Measurements from ENCODE around the gene ASS1. TPM values are rescaled to one million over a fixed set of nuclear protein-coding genes. Genes with fewer than 3 reads are reported as not detected.

Gene ASS1
- total RNA-seq, 1 experiment from 2014 or later: not detected

DNA sequence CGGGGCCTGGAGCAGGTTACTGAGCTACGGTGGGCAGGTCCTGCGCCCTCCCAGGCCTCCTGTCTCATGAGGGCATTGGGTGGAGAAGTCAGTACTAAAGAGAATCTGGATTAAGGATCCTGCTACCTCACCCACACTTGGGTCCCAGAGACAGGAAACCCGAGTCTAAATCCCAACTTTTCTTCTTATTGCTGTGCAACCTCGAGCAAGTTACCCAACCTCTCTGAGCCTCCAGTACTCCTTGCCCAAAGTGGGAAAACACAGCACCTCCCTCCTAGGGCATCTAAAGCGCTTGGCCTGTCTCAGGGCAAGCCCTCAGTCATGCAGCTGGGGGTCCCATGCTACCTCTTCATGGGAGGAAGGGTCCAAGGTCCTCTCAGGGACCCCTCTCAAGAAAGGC is 28.2 kb downstream of the ASS1 start:
- no peak for DNase-seq (ENCODE audit: low spot score)

DNA sequence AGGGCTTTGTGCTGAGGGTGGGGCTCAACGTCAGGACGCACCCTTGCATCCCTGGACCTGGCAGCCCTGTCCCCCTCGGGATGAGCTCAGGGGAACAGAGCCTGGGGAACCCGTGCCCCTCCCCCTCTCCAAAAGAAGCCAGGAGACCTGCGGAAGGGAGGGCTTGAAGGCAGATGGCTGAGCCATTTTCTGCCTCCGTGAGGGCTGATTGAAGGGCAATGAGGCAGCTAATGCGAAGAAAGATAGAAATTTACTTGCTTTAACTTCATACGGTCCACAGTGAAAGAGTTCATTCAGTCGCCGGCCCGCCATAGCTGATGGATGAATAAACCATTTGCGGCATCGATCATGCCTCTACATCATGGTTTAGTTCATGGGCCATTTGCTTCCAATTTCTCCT is 28.8 kb downstream of the ASS1 start:
- no peak for DNase-seq (ENCODE audit: low spot score)

DNA sequence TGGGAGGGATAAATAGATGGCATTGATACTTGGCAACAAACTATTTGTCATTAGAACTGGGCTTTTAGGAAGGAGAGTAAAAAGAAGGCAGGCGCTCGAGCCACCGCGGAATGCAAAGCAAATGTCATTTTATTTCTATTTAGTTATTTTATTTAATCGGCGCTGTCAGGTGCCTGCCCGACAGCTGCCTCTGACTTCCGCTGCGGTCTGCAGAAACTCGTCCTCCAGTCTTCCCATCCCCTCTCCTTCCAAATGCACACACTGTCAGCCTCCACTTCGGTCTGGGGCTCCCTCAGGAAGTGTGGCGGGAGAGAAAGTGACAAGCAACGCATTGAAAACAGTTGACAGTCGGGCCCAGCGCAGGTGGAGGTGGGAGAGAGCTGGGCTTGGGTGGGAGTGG is 29.3 kb downstream of the ASS1 start:
- DNase-seq (ENCODE audit: low spot score): no peak

DNA sequence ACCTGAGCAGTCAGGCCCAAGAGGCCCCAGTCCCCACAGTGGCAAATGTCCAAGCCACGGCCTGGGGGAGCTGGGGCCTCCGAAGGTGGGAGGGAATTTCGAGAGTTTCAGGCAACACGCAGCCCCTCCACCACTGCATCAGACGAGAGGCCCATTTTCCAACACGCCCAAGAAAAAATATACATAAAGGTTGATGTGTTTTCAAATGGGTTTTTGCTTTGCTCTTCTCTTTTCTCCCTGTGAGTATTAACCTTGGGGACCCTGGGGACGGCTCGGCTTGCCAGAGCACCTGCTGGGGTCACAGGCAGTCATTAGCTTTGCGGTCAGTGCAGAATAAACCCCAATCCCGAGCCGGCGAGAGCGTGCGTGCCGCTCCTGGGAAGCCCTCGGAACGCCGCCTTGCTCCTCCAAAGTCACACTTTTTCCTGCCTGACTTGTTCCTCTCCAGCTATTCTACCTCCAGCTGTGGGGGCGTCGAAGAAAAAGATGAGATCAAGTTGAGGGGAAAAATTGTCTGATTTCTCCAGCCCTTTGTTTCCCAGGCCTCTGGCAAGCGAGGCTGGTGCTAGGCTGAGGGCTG is 31.5 kb downstream of the ASS1 start:
- no peak for DNase-seq (ENCODE audit: low spot score)

DNA sequence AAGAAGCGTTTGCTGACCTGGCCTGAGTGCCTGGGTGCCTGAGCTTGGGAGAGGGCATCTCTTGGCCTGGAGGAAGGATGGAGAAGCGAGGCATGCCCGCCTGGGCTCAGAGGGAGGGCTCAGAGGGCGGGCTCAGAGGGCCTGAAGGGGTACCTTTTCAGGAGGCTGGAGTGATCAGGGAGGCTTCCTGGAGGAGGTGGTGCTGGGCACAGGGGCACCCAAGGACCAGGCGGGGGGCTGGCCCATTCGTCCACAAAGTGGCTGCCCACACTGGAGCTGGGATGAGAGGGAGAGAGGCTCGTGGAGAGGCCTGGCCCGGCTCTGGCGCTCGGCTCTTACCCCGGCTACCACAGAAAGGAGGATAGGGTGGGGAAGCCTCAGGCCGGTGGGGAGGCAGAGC is 32.8 kb downstream of the ASS1 start:
- no peak for DNase-seq (ENCODE audit: low spot score)

DNA sequence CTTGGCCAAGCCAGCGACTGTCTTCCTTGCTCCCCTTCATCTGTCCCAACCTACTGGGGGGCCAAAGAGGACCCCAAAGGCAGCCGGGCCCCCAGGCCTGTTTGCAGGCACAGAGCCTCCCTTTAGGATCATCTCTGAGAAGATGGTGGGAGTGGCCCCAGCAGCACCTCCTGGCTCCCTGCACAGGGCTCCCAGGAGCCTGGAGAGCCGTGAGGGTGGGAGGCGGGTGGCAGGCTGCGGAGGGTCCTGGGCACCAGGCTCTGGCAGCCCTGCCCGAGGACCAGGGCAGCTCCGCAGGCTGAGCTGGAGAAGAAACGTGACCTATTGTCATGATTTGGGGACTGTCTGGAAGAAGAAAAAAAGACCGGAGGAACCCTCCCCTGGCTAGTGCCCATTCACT is 33.4 kb downstream of the ASS1 start:
- DNase-seq (ENCODE audit: low spot score): no peak

DNA sequence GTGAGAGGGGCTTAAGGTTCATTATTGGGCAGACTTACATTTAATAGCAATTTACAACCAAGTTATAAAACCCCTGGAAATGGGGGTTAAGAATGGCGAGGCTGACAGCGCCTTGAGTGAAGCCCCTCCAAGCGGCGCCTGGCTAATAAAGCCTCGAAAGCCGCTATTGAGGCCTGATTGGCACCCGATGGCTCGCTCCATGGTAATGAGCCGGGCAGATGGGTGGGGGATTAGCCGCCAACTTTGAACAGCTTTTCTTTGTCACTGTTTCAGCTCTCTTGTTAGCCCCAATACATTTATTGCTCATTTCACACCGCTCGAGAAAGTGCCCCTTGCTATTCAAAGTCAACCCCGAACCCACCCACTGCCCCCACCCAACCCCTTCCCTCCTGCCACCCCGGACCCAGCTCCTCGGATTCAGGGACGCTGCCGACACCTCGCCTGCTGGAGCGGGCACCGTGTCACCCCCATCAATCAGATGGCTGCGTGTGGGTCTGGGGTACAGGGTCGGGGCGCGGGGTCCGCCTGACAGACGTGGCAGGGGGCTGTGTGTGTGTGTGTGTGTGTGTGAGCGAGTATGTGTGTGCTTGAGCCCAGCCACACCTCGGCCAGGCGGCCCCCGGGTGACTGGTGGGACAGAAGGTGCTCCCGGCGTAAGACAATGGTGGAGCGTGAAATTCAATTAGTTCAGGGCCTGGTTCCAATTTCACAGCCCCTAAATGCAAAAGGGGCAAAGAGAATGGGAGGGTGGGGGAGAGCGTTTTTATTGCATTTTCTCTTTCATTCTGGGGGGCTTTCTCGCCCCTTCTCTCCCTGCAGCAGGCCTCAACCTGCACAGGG is 34.2 kb downstream of the ASS1 start:
- DNase-seq (ENCODE audit: low spot score): no peak

DNA sequence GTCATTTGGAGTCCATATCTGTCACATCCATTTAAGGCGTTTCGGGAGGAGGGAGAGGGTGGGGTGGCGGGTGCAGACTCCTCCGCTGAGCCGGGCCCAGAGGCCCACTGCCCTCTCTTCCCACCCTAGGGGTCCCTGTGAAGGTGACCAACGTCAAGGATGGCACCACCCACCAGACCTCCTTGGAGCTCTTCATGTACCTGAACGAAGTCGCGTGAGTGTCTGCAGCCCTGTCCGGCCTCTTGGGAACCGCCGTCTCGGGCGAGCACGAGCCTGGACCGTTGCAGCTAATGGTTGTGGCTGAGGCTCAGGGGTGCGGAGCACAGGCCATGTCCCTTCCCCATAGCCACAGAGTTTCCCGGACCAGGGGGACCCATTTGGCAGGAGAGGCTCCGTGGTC is 34.8 kb downstream of the ASS1 start:
- DNase-seq (ENCODE audit: low spot score): no peak

DNA sequence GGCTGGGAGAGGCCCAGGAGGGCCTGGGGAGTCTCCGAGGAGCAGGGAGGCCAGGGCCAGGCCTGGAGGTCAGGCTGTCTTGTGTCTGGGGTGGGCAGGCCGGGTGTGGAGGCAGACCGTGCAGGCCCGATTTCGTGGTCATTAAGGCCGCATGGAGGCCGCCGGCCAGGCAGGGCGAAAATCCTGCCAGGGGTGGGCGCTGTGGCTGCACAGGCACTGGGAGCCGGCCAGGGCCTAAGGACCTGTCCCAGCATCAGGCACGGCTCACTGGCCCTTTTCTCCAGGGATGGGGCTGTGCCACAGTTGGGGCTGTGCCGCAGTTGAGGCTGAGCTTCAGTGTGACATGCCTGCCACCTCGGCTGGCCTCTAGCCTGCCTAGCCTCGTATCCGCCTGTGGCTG is 35.9 kb downstream of the ASS1 start:
- DNase-seq (ENCODE audit: low spot score): no peak

DNA sequence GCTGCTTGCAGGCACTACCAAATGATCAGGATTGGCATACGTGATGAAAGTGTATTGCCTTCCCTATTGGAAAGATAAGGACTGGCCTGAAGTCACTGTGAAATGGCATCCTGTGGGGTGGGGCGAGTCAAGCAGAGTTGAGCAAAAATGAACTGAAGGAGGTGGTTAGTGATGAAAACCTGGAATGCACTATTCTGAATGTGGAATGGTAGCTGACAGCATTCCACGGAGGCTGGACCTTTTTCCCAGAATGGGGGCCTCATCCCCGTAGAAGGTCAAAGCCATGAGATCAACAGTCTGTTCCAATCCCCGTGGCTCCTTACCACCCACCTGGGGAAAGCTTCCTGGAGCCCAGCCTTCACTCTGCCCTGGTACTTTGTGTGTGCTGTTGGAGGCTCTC is 37.7 kb downstream of the ASS1 start:
- no peak for DNase-seq (ENCODE audit: low spot score)

DNA sequence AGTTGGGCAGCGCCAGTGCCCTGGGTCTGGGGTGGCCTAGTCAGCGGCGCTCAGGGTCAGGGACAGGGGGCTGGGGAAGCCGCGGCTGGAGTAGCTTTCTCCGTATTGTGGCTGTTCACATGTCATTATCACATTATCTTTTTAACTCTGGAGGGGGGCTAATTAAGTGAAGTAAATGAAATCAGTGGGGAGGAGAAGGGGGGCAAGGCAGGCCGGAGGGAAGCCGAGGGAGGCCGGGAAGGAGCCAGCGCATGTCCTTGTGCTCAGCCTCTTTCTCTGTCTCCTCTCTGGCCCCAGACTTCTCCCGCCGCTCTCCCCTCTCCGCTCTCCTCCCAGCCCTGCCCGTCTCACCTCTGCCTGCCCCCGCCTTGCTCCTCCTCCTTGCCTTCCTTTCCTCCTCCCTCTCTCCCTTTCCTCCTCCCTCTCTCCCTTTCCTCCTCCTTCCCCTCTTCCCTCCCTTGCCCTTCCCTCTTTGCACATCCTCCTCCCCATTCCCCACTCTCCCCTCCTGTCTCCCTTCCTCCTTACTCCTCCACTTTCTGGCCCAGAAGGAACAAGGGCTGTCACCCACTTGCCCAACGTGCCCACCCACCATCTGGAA is 38.7 kb downstream of the ASS1 start:
- no peak for DNase-seq (ENCODE audit: low spot score)

DNA sequence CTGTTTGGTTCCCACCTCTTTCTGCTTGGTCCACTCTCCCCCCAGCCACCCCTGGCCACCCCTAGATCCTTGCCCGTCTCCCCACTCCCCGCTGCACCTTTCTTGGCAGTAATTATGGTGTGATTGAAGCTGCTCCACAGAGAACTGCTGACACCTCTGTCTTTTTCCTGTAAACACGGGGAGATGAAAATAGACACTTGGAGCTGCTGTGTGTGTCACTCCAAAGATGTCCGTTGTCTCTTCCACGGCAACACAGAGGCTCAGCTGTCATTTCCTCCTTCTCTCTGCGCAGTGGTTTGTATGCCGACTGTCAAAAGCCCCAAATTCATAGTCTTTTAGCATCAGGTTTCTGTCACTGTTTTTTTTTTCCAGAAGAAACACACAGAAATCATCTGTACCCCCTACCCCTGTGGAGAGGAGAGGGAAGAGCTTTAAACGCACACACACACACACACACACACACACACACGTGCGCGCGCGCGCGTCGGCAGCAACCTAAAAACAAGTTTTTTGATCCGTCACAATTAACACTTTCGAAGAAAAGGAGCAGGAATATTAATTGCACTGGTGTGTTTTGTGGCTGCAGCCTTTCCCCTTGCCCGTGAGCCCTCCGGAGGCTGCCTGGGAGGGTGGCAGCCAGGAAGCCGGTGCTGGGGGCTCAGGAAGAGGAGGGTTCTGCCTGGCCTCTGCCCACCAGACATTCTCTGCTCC is 39.8 kb downstream of the ASS1 start:
- no peak for DNase-seq (ENCODE audit: low spot score)

DNA sequence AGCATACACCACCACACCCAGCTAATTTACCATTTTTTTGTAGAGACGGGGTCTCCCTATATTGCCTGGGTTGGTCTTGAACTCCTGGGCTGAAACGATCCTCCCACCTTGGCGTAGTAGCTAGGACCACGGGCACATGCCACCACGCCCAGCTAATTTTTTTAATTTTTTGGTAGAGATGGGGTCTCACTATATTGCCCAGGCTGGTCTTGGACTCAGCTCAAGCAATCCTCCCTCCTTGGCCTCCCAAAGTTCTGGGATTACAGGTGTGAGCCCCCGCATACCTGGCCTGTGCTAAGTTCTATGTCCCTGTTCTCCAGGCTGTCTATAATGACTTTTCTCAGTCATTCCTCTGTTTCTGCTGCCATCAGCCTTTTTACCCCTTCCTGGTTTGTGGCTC is 41.3 kb downstream of the ASS1 start:
- no peak for DNase-seq (ENCODE audit: low spot score)

DNA sequence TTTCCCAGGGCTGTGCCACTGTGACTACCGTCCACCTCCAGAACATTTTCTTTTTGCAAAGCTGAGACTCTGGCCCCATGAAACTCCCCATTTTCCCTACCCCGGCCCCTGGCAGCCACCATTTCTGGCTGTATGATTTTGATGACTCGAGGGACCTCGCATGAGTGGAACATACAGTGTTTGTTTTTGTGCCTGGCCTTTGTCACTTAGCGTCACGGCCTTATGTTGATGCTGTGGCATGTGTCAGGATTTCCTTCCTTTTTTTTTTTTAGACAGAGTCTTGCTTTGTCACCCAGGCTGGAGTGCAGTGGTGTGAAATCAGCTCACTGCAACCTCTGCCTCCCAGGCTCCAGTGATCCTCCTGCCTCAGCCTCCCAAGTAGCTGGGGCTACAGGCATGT is 42.7 kb downstream of the ASS1 start:
- DNase-seq (ENCODE audit: low spot score): no peak

DNA sequence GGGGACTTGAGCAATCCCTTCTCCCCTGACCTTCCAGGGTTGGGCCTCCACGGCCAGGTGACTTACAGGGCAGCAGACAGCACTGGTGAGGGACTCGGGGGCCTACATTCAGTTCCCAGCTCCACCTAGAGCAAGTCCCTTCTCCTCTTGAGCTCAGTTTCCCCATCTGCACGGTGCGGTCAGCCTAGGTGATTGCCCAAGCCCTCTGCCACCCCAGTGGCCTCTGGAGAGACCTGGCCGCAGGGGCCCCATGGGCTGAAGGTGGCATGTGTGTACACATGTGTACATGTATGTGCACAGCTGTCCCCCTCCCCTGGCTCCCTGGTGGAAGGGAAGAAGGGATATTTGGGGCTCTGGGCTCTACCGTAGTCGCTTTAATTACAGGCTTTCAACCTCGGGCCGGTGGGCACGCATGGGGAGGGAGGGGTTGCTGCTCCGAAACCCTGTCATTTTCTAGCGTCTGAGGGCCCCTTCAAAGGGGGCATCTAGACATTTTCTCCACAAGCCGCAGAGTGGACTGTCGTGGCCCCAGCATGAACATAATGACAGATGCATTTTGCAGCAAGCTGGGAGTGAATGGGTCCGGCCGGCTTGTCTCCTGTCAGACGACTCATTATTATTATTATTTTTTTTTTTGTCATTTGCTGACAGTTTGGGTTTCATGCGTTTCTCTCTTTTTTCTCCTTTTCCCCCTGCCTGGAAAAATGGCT is 44.0 kb downstream of the ASS1 start:
- no peak for DNase-seq (ENCODE audit: low spot score)

DNA sequence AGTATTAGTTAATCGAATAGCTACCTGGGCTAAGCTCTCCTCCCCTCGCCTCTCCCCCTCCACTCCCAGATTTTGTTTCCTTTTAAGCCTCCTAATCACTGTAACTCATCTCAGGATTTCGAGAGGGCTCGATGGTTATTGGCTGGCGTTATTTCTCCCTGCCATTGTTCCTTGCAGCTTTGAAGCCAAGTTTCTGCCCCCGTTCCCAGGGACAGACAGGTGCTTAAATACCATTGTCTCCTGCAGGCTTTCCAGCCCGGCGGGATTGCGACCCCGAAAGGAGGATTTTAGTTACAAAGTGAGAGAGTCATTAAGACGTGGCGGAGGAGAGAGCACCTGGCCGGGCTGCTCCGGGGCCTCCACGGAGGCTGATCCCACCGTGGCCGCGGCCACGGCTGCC is 46.2 kb downstream of the ASS1 start:
- no peak for DNase-seq (ENCODE audit: low spot score)

DNA sequence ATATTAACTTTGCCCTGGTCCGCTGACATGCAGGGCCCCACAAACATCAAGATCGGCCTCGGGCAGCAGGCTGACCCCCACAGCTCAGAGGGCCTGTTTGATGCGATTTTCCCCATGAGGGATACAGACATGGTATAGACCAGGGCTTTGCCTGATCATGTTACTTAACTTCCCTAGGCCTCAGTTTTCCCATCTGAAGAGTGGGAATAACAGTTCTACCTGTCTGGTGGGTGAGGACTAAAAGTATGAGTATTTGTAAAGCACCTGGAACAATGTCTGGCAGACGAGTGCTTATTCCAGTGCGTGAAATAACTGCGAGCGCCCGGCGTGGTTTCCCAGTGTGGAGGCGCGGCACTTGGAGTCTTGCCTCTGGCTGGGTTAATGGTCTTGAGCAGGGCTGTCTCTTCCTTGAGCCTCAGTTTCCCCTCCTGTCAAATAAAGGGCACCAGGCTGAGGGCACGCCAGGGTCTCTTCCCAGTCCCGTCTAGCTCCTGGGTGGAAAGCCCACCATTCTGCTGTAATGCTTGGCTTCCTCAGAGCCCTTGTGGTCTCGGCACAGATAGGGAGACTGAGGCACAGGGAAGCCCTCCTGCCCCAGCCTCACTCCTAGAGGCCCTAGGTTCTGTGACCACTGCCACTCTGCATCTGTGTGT is 47.2 kb downstream of the ASS1 start:
- DNase-seq (ENCODE audit: low spot score): no peak

DNA sequence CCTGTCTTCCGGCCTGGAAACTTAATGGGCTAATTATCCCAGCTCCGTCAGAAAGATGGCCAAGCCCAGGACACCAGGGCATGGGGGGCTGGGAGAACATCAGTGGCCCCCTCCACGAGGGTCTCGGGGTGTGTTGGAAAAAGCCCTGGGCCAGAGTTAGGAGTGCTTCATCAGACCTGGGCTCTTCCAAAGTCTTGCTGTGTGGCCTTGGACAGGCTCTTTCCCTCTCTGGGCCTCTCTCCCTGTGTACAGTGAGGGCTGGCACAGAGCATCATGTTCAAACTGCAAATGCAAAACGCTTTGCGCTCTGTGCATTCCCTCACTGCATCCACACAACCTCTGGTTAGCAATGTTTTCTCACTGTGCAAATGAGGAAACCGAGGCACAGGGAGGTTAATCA is 48.3 kb downstream of the ASS1 start:
- DNase-seq (ENCODE audit: low spot score): no peak

DNA sequence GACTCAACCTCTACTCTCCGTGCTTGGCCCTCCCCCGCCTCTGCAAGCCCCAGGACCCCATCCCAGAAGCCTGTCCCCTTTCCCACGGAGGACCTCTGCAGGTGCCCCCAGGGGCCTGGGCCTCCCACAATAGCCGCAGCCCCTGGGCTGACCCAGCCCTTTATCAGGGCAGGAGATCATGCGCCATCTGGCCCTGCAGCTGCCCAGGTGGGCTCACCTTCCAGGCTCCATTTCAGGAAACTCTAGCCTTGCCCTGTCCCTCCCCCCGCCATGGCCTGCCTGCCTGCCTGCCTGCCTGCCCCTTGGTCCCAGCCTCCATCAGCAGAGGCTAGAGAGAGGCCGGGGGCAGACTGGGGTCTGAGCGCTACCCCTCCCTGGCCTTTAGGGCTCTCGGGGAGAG is 48.7 kb downstream of the ASS1 start:
- DNase-seq (ENCODE audit: low spot score): no peak

DNA sequence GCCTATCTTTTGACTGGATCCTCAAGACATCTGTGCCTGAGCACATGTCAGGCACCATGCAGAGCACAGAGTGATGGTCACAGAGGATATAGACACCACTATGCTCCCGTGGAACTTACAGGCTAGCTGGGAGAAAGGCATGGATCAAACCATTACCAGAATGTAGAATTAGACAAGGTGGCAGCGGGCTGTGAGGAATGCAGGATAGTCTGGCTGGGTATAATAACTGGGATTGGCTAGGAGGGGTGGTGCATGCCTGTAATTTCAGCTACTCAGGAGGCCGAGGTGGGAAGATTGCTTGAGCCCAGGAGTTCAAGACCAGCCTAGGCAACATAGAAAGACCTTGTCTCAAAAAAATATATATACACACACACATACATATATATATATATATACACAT is 50.3 kb downstream of the ASS1 start:
- no peak for DNase-seq (ENCODE audit: low spot score)

DNA sequence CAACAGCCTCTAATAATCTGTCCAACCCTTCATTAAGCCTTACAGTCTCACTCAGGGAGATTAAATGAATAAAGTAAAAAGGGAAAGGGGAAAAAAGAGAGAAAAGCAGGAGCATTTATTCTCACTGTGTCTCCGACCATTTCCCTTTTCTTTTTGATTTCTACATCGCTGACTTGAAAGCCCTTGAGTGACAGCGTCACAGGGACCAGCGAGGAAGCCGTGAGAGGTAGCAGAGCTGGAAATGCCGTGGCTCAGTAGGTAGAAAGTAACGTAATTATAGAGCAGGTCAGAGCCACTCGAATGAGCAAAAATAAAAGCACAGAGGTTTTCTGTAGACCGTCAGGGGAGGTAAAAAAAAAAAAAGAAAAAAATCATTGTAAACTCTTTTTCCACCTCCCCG is 52.4 kb downstream of the ASS1 start:
- no peak for DNase-seq (ENCODE audit: low spot score)
